MCF 10A (cell line): ENCODE data around the gene GLRA3. TPM values are rescaled to one million over a fixed set of nuclear protein-coding genes. Genes with fewer than 3 reads are reported as not detected.

Experiments used
- BruUV-seq: library from RNA; stranded (reverse); fragments of 400-500 nt; replicated peaks from 2 replicates; lab custom pipeline; 2021; lab: Mats Ljungman, UMichigan
- CTCF ChIA-PET: fragments of 300-600 bp; sonication (Branson Sonifier 250); formaldehyde crosslinking; extraction: SDS; loops from one replicate; lab custom pipeline; 2021; ENCODE audit warnings: antibody characterized with exemption, inconsistent platforms; lab: Yijun Ruan, JAX
- POLR2A ChIA-PET: fragments of 300-600, 350-650 bp; sonication (Branson Sonifier 250); formaldehyde crosslinking; extraction: SDS; loops from one replicate; lab custom pipeline; 2020; ENCODE audit warnings: antibody characterized with exemption, inconsistent platforms; lab: Yijun Ruan, JAX
- DNase-seq: peaks from one replicate; pipeline ENCODE4 v3.0.0-alpha.2; 2018; ENCODE audit not compliant: unreplicated experiment
- H3K27ac Mint-ChIP-seq: one replicate; pipeline ENCODE4 v1.8.0; 2022; ENCODE audit warnings: mild to moderate bottlenecking, low read depth, mixed read lengths; ENCODE audit not compliant: unreplicated experiment
- H3K27me3 Mint-ChIP-seq: one replicate; pipeline ENCODE4 v1.8.0; 2022; ENCODE audit warnings: mixed read lengths; ENCODE audit not compliant: insufficient read depth, unreplicated experiment
- H3K36me3 Mint-ChIP-seq: one replicate; pipeline ENCODE4 v1.8.0; 2022; ENCODE audit warnings: mild to moderate bottlenecking, moderate library complexity, mixed read lengths; ENCODE audit not compliant: insufficient read depth, unreplicated experiment
- H3K4me1 Mint-ChIP-seq: one replicate; pipeline ENCODE4 v1.8.0; 2022; ENCODE audit warnings: mixed read lengths; ENCODE audit not compliant: insufficient read depth, unreplicated experiment
- H3K4me3 Mint-ChIP-seq: one replicate; pipeline ENCODE4 v1.8.0; 2022; ENCODE audit warnings: mild to moderate bottlenecking, moderate library complexity, mixed read lengths; ENCODE audit not compliant: unreplicated experiment
- H3K9me3 Mint-ChIP-seq: one replicate; pipeline ENCODE4 v1.8.0; 2022; ENCODE audit warnings: mixed read lengths; ENCODE audit not compliant: unreplicated experiment
- CTCF ChIP-seq: fragments of 200-600 bp; IDR thresholded peaks from one replicate; pipeline ENCODE4 v1.8.0; 2022; ENCODE audit warnings: antibody characterized with exemption, mild to moderate bottlenecking; ENCODE audit not compliant: unreplicated experiment
- intact Hi-C: fragments of 100-400 bp; cut with micrococcal nuclease; formaldehyde crosslinking; loops from 2 replicates; pipeline ENCODE4 v1.14.1; 2022
- total RNA-seq: library from RNA; stranded (reverse); gene quantifications from 2 replicates; pipeline ENCODE4 v1.2.3, GENCODE V29; 2022

GLRA3 gene
- total RNA-seq, 1 experiment from 2014 or later = not detected

DNA sequence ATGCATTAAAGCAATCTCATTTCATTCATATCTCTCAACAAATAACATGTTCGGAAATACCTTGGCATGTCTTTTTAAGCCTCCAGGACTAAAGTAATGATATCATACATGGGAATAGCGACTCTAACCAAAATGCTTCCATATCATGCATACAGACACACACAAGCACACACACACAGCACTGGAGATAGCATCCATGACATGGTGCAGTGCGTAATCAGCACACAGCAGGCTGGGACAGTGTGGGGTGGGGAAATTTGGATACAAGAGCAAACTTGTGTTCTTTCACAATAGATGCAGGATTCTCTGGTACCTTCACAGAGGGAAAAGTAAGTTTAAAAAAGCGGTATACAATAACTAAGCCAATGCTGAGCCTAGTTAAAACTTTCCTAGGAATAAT is 174.4 kb downstream of the GLRA3 start:
- H3K36me3 Mint-ChIP-seq = no peaks in the 10 kb centered on the region
- POLR2A ChIA-PET = no interaction called here
- no peak overlapping the region for H3K4me3 Mint-ChIP-seq
- CTCF ChIA-PET = no interaction called here
- H3K4me1 Mint-ChIP-seq = no peaks in the 10 kb centered on the region
- no TSS peak for BruUV-seq
- TF ChIP-seq CTCF = no peak
- intact Hi-C loops = no loop called here
- no peak for DNase-seq
- H3K27me3 Mint-ChIP-seq = no peaks in the 10 kb centered on the region
- no peak overlapping the region for H3K27ac Mint-ChIP-seq
- H3K9me3 Mint-ChIP-seq = no peaks in the 10 kb centered on the region

DNA sequence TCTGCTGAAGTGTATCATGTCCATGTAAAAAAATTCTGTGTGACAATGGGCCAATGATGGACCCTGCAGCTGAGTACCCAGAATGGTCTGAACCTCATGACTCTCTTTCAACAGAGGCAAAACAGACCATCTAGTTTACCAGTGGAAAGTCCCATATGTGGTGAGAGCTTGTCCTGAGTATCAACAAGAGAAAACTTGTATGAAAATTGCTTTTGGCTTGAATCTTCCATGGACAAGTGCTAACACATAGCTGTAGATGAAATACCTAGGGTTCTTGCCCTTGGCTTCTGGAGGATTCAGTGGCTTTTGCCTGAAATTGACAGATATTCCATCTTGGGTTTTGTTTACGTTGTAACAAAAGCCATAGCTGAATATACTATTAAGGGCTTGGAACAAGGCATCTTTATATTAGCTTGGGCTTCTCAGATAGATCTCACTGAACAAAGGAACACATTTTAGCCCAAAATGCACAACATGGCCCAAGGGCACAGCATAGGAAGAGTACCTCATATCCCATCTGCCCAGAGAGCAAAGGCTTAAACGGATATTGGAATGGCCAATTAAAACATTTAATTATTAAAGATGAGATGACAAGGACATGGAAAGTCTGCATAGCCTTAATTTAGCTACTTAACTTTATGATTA is 178.2 kb downstream of the GLRA3 start:
- ChIA-PET CTCF (interaction anchor here (0.6 to 1.1 kb wide), 3 partner anchors 11 to 46 kb away, joined by 3 read pairs; no protein-coding TSS in a partner anchor), POLR2A (no interaction called here)
- BruUV-seq = no TSS peak
- no peak overlapping the region for H3K27ac Mint-ChIP-seq
- H3K4me1 Mint-ChIP-seq = no peaks in the 10 kb centered on the region
- intact Hi-C loops = no loop called here
- no peak for TF ChIP-seq CTCF
- H3K27me3 Mint-ChIP-seq = no peaks in the 10 kb centered on the region
- H3K9me3 Mint-ChIP-seq = no peaks in the 10 kb centered on the region
- no peak for DNase-seq
- H3K4me3 Mint-ChIP-seq = no peak overlapping the region
- no peaks in the 10 kb centered on the region for H3K36me3 Mint-ChIP-seq

DNA sequence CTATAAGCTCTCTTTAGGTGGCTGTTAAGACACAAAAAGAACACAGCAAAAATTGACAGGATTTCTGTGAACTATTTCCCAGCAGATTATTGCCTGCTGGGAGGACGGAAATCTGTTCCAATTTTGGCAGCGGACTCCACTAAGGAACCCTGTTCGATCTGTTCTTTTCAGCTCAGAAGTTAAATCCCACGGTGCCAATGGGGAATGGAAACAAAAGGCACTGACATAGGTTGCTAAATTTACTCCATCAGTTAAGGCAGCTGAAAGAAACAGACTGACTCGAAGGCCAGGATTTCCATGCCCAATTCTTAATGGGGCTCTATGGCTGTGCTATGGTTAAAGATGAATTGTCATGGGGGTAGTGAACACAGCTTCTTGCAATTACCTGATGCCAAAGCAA is 180.2 kb downstream of the GLRA3 start:
- Mint-ChIP-seq H3K4me1 (no peaks in the 10 kb centered on the region), H3K9me3 (no peaks in the 10 kb centered on the region)
- BruUV-seq = no TSS peak

More for the DNA sequence above, 180.2 kb downstream of the GLRA3 start:
- Mint-ChIP-seq H3K36me3 (no peaks in the 10 kb centered on the region), H3K27ac (no peak overlapping the region), H3K4me3 (no peak overlapping the region), H3K27me3 (no peaks in the 10 kb centered on the region)
- ChIA-PET POLR2A (interaction anchor here (0.7 kb wide), 1 partner anchor 446 kb away, joined by 3 read pairs; no protein-coding TSS in a partner anchor), CTCF (interaction anchor here (0.8 to 1.5 kb wide), 3 partner anchors 10 to 65 kb away, joined by 3 to 5 read pairs (median 3); no protein-coding TSS in a partner anchor)
- TF ChIP-seq CTCF = no peak
- intact Hi-C loops = no loop called here
- DNase-seq = no peak
